Measurements from ENCODE around the gene SRGAP3. TPM values are rescaled to one million over a fixed set of nuclear protein-coding genes. Genes with fewer than 3 reads are reported as not detected.

SRGAP3 gene
- total RNA-seq, 1 experiment from 2014 or later, result 3.0 TPM

DNA sequence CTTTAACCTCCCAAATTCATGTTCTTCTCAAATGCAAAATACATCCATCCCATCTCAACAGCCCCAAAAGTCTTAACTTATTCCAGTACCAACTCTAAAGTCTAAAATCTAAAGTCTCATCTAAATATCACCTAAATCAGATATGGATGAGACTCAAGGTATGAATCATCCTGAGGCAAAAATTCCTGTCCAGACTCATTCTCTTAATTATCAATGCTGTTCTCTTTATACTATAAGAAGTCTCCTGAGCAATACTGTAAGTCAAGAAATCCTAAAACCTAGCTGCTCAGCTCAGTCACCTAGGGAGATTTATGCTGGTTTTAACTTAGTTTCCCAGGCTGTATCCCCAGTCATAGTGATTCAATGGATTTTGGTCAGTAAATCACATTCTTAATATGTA lies 297.3 kb downstream of the SRGAP3 start:
- in situ Hi-C loops (cut with HindIII; ENCODE audit: low pct_unique_long_range_greater_than_20kb, low sequenced_read_pairs), result no loop called here
- DNase-seq (ENCODE audit: low read depth, low spot score), result no peak

DNA sequence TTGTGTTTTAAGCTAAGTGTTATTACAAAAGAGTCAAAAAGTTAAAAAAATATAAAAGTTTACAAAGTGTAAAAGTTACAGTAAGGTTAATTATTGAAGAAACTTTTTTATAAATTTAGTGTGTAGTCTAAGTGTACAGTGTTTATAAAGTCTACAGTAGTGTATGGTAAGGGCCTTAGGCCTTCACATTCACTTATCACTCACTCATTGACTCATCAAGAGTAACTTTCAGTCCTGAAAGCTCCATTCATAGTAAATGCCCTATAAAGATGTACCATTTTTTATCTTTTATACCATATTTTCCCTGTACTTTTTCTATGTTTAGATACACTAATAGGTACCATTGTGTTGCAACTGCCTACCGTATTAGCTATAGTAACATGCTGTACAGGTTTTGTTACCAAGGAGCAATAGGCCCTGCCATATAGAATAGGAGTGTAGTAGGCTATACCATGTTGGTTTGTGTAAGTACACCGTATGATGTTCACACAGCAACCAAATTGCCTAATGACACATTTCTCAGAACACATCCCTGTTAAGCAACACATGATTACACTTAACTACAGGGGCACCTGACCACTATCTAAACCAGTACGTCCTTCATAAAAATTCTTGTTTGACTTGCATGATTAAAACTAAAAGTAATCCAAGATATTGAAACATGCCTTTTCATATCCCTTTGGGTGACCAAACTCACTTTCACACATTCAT lies 303.4 kb downstream of the SRGAP3 start:
- DNase-seq (ENCODE audit: low read depth, low spot score), result no peak
- in situ Hi-C loops (cut with HindIII; ENCODE audit: low pct_unique_long_range_greater_than_20kb, low sequenced_read_pairs), result no loop called here

DNA sequence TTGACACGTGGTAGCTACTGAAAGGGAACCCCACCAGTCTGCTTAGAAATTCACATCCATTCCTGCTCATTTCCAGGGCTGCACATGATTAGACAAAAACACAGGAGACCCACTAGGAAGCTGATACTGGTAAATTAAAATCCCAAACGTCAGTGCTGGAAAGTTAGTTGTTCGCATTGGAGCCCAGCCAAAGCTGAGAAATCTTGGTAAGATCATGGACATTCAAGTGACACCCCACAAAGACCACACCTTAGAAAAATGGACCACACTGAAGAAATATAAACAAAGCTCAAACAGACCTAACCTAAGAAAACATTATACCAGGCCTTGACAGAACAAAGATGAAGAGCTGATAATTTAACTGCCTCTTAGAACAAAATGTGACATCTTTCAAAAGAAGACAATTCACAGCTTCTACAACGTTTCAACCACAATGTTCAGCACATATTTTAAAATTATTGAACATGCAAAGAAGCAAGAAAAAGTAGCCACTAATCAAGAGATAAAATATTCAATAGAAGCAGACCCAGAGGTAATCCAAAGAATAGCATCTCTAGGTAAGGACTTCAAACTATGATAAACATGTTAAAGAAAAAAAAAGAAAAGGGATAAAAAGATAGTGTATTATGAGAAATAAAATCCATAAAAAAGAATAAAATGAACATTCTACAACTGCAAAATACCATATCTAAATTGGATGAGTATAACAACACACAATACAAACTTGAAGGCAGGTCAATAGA lies 306.5 kb downstream of the SRGAP3 start:
- no peak for DNase-seq (ENCODE audit: low read depth, low spot score)
- in situ Hi-C loops (cut with HindIII; ENCODE audit: low pct_unique_long_range_greater_than_20kb, low sequenced_read_pairs), result no loop called here

DNA sequence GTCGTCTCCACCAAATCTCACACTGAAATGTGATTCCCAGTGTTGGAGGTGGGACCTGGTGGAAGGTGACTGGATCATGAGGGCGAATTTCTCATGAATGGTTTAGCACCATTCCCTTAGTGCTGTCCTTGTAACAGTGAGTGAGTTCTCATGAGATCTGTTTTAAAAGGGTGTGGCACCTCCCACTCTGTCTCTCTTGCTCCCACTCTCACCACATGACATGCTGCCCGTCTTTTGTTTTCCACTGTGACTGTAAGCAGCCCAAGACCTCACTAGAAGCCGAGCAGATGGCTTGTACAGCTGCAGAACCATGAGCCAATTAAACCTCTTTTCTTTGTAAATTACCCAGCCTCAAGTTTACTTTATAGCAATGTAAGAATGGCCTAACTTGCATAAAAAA lies 307.3 kb downstream of the SRGAP3 start:
- in situ Hi-C loops (cut with HindIII; ENCODE audit: low pct_unique_long_range_greater_than_20kb, low sequenced_read_pairs), result no loop called here
- DNase-seq (ENCODE audit: low read depth, low spot score), result no peak

DNA sequence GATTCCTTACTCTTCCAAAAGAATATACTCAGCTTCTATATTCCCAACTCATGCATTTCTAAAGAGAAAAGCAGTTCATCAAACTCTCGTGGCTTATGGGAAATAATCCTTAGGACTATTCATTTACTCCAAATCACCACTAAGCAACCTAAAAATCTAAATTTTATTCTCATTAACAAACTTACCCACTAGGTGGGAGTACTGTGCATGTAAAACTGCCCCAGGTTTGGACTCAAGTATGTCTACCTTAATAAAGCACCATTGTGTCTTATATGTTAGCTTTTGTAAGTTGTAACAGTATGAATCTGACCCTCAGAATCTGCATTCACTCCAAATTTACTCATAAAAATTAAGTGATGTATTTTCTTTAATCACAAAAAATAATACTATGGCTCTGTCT lies 311.4 kb downstream of the SRGAP3 start:
- in situ Hi-C loops (cut with HindIII; ENCODE audit: low pct_unique_long_range_greater_than_20kb, low sequenced_read_pairs), result no loop called here
- peak; percentile 63 for DNase-seq (ENCODE audit: low read depth, low spot score)

DNA sequence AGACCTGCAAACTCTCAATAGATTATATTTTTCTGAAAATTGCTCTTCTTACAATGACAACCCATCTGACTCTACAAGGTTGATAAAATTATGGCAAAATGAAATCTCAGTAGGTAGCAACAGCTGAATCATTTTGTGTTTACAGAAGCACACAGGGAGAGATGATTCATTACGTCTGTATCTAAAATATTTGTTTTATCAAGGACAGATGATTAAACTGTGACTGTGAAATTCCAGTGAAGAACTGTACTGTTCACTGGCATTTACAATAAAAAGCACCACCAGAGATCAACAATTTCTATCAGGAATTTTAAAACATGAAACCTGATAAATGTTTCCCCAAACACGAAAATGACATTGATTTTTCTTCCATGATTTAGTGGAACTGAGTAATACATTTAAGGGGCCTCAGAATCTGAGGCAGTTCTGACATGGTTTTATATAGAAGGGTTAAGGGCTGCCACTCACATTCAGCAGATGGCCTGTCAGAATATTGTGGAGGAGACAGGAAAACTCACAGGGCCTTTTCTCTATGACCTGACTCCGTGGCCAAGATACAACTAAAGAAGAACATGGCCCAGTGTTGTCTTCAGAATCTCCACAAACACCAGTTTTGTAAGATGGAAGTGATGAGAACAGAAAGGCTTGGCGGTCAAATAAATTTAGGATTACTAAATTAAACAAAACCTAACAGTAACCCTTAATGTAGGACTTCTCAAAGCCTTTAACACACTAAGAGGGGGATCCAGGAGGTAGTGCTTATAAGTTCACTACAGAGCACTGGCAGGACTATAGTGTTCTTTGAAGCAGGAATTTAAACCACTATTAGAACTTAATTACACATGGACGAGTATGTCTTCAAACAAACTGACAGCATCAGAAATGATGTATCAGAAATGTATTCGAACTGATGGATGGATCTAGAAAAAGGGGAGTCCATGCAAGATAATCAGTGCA lies 312.1 kb downstream of the SRGAP3 start:
- no peak for DNase-seq (ENCODE audit: low read depth, low spot score)
- in situ Hi-C loops (cut with HindIII; ENCODE audit: low pct_unique_long_range_greater_than_20kb, low sequenced_read_pairs), result no loop called here

DNA sequence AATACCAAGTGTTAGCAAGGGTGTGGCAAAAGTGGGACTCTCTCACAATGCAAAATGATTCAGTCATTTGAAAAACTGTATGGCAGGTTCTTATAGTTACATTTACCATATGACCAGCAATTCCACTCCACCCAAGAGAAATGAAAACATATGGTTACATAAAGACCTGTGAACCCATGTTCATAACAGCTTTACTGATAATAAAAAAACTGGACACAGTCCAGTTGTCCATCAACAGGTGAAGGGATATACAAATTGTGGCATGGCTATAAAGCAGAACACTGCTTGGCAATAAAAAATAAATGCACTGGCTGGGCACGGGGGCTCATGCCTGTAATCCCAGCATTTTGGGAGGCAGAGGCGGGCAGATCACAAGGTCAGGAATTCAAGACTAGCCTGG lies 316.9 kb downstream of the SRGAP3 start:
- no peak for DNase-seq (ENCODE audit: low read depth, low spot score)
- in situ Hi-C loops (cut with HindIII; ENCODE audit: low pct_unique_long_range_greater_than_20kb, low sequenced_read_pairs), result no loop called here

DNA sequence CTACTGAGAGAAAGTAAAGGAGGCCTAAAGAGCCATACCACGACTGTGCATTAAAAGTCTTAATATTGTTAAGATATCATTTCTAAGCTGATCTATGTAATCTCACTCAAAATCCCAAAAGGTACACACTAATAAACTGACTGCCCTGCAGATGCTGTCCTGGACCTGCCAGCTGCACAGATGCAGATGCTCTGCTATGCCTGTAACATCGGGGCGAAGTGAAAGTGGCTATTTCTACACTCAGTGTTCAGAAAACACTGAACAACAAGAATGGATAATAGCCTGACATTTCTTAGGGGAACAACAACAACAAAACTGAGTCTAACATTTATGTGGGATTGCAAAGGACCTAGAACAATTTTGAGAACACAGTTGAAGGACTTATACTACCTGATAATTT lies 318.1 kb downstream of the SRGAP3 start:
- in situ Hi-C loops (cut with HindIII; ENCODE audit: low pct_unique_long_range_greater_than_20kb, low sequenced_read_pairs), result no loop called here
- no peak for DNase-seq (ENCODE audit: low read depth, low spot score)

Small RNA genes lying within 50 kb of the gene (small RNA-seq; reads per million reads assigned to genes)
- 0 to 0.02 reads per million in 2 experiments for gene RF00416

Other genes with a start within 250 kb of the SRGAP3 start
- gene THUMPD3, start 113.4 kb upstream of the SRGAP3 start, total RNA-seq (2014; rRNA removed; shearing (Covaris generic)), result 73.5 and 85.0 TPM in 2 replicates
- 39.8 and 41.0 TPM in 2 replicates for gene SETD5, start 148.0 kb upstream of the SRGAP3 start, total RNA-seq (2014; rRNA removed; shearing (Covaris generic))

Data from SK-MEL-5 (cell line).